ENCODE results near the gene TNFRSF1B.

The TNFRSF1B gene

DNA sequence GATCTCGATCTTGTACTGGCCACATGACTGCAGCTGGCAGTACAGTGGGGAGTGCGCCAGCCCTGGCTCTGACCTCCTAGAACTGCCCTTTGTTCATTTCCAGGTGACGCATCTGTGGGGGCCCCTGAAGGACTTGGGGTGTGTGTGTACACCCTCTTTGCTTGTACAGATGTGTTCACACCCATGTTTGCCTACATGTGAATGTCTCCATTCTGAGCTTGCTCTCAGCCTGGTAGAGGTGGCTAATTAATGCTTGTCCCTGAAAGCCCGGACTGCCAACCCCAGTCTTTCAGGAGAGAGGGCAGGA, 19.8 kb downstream of the TNFRSF1B start:
- DNase-seq (ENCODE audit: low read depth, low spot score): no peak
- H3K27ac ChIP-seq: no peak overlapping the region

GRCh38 chr1:12188115-12188514, 21.3 kb downstream of the TNFRSF1B start:
- H3K27ac ChIP-seq: no peak overlapping the region
- no peak for DNase-seq (ENCODE audit: low read depth, low spot score)

DNA sequence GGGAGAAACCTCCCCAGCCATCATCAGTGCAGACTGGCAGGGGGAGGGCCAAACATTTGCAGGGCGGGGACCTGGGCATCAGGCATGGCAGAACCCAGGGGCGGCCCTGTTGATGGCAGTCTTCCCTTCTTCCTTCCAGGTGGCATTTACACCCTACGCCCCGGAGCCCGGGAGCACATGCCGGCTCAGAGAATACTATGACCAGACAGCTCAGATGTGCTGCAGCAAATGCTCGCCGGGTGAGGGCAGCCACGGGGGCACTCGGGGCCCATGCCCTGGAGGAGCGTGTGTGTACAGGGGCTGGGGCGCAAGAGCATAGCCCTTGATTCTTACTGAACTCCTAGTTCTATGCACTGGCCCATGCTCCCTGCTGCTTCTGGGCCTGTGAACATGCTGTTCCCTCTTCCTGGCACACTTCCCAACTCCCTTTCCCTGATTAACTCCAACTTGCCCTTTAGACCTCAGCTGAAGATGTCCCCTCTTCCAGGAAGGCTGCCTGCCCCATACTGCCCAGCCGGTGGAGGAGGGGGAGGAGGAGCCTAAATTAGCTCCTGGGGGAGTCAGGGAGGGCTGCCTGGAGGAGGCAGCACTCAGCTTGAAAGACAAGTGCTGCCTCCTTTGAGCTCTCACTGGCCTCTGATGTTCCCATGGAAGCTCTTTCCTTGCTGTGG, 22.0 kb downstream of the TNFRSF1B start:
- H3K27ac ChIP-seq: no peak overlapping the region
- no peak for DNase-seq (ENCODE audit: low read depth, low spot score)

GRCh38 chr1:12189328-12189682, 22.5 kb downstream of the TNFRSF1B start:
- H3K27ac ChIP-seq: no peak overlapping the region

DNA sequence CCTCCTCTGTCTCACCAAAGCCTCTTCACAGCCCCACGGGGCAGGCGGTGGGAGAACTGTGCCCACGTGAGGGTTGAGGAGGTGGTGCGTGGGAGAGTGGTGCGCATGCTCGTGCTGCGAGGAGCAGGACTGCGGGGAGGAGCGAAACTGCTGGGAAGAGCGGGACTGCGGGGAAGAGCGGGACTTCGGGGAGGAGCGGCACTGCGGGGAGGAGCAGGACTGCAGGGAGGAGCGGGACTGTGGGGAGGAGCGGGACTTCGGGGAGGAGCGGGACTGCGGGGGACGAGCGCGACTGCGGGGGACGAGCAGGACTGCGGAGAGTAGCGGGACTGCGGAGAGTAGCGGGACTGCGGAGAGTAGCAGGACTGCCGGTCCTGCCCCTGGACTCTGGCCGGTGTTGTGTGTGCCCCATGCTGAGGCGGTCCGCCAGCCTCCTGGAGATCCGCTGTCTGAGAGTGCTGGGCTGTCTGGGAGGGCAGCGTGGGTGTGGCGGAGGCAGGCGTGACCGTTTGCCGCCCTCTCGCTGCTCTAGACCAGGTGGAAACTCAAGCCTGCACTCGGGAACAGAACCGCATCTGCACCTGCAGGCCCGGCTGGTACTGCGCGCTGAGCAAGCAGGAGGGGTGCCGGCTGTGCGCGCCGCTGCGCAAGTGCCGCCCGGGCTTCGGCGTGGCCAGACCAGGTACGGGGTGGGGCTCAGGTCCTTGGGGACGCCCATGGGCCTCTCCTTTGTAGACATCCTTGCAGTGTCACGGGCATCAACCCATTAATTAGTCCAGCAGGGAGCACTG, 24.6 kb downstream of the TNFRSF1B start:
- H3K27ac ChIP-seq: no peak overlapping the region
- no peak for DNase-seq (ENCODE audit: low read depth, low spot score)

More at GRCh38 chr1:12189328-12189682, 22.5 kb downstream of the TNFRSF1B start:
- no peak for DNase-seq (ENCODE audit: low read depth, low spot score)

DNA sequence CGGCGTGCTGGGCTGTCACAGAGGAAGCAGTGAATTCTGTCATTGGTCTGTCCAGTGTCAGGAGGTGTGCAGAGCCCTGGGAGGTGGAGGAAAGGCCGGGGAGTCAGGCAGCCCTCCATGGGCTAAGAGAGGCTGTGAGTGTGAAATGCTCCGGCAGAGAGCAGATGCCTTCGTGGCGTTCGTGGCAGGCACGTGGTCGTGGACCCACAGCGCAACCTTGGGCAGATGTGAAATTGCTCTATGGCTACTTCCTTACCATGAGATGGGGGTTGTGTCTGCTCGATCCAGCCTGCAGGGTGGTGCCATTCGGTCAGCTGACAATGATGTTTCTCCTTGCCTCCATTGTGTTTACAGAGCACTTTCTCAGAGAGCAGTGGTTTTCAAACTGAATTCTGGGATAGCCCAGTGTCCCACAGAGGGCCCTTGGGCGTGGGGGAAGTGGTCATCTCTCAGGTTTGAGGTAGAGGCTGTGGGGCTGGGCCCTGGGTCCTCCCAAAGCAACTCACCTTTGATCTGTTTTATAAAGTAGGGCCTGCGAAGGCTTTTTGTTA, 27.9 kb downstream of the TNFRSF1B start:
- no peak overlapping the region for H3K27ac ChIP-seq
- DNase-seq (ENCODE audit: low read depth, low spot score): no peak

DNA sequence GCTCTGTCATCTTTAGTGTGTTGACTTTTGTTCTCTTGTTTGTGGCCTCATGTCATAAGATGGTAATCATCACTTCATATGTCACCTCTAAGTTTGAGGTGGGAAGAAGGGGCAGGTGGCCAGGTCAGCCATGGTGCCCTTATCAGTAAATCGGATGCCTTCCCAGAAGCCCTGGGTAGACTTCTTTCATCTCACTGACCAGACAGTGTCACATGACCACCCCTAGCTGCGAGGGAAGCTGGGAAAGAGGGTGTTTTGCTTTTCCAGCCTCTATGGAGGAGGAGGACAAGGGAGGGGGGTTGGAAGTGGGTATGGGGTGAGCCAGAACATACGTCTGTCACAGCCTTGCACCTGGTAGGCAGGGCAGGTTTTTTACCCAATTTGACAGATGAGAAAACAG, 28.6 kb downstream of the TNFRSF1B start:
- DNase-seq (ENCODE audit: low read depth, low spot score): no peak
- H3K27ac ChIP-seq: no peak overlapping the region

- no peak for DNase-seq (ENCODE audit: low read depth, low spot score)
- H3K27ac ChIP-seq: no peak overlapping the region
Observed at GRCh38 chr1:12196641-12197482, 30.1 kb downstream of the TNFRSF1B start.

- H3K27ac ChIP-seq: no peak overlapping the region
- DNase-seq (ENCODE audit: low read depth, low spot score): no peak
Observed at GRCh38 chr1:12197483-12197880, 30.7 kb downstream of the TNFRSF1B start.

- DNase-seq (ENCODE audit: low read depth, low spot score): no peak
- H3K27ac ChIP-seq: no peak overlapping the region
Observed at GRCh38 chr1:12200208-12200607, 33.4 kb downstream of the TNFRSF1B start.

DNA sequence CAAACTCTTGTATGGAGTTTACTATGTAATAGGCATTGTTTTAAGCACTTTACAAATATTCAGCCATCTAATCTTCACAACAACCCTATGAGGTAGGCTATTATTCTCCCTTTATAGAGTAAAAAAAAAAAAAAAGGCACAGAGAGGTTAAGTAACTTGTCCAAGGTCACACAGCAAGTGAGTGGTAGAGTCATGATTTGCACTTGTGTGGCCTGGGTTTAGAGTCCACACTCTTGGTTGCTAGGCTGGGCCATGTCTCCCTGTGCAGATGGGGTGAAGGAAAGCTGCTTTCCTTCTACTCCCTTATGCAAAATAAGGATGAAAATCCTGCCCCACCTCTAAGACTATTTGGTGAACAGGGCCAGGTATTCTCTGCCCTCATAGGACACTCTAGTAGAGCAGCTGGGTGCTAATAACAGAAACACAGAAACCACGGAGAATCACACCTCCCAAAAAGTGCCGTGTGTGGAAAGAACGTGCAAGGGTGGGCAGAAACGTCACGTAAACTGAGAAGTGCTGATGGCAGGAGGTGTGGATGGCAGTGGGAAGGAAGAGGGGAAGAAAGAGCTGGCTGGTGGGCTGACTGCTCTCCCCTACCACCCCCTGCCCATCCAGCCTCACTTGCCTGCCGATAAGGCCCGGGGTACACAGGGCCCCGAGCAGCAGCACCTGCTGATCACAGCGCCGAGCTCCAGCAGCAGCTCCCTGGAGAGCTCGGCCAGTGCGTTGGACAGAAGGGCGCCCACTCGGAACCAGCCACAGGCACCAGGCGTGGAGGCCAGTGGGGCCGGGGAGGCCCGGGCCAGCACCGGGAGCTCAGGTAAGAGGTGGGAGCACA, 34.8 kb downstream of the TNFRSF1B start:
- DNase-seq (ENCODE audit: low read depth, low spot score): no peak
- H3K27ac ChIP-seq: no peak overlapping the region

- DNase-seq (ENCODE audit: low read depth, low spot score): no peak
- H3K27ac ChIP-seq: no peak overlapping the region
Observed at GRCh38 chr1:12202190-12202497, 35.4 kb downstream of the TNFRSF1B start.

GRCh38 chr1:12202577-12202976, 35.8 kb downstream of the TNFRSF1B start:
- no peak overlapping the region for H3K27ac ChIP-seq
- DNase-seq (ENCODE audit: low read depth, low spot score): no peak

GRCh38 chr1:12203216-12204007, 36.6 kb downstream of the TNFRSF1B start:
- DNase-seq (ENCODE audit: low read depth, low spot score): no peak
- H3K27ac ChIP-seq: no peak overlapping the region

DNA sequence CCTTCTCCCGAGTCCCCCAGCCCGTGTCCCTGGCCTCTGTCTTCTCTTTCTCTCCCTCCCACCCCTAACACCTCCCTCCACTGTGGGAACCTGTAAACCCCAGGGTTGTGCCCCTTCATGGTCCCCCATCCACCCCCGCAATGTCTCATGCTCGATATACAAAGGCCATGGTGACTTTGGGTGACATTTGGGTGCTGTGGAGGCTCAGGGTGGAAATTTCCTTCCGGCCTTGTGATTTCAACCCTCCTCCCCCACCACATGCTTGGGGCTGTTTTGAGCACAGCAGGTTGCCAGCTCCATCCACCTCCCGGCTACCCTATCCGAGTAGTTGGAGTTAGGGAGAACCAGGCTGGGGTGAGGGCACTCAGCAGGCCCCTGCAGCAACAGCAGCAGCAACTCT, 37.3 kb downstream of the TNFRSF1B start:
- H3K27ac ChIP-seq: no peak overlapping the region
- no peak for DNase-seq (ENCODE audit: low read depth, low spot score)

DNA sequence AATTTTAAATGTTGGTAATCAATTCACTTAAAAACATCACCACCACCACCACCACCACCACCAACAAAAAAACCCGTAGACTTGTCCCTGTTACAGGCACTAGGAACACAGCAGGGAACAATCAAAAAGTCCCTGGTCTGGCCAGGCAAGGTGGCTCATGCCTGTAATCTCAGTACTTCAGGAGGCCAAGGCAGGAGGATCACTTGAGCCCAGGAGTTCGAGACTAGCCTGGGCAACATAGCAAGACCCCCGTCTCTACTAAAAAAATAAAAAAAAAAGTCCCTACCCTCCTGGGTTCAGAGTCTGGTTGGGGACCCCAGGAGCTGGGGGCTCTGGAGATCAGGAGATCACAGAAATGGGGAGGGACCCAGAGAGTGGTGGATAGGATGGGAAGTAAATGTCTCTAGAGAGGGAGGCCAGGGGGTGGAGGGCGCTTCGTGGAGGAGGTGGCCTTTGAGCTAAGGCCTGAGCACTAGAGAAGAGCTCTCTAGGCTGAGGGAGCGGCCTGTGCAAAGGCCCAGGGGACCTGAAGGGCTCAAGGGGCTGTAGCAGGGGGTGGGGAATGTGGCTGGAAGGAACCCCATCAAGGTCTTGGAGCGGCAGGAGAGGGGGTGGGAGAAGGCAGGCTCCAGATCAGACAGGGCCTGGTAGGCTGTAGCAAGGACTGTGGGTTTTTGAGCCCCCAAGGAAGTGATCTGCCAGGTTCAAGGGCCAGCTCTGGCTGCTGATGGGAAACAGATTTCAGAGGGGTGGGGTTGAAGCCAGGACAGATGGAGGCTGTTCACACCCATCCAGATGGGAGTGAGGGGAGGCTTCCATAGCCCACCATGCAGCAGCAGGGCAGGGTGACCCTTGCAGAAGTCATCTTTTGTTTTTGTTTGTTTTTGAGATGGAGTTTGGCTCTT, 38.2 kb downstream of the TNFRSF1B start:
- H3K27ac ChIP-seq: no peak overlapping the region
- DNase-seq (ENCODE audit: low read depth, low spot score): no peak

DNA sequence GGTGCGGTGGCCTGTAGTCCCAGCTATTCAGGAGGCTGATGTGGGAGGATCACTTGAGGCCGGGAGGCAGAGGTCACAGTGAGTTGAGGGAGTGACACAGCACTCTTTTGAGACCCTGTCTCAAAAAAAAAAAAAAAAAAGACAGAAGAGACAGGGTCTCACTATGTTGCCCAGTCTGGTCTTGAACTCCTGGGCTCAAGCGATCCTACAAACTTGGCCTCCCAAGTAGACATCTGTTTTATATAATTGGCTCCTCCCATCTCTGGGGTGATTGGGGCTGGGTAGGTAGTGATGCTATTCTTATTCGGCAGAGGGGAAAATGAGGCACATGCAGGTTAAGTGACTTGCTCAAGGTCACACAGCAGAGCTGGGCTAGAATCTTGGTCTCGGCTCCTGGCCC, 39.4 kb downstream of the TNFRSF1B start:
- no peak overlapping the region for H3K27ac ChIP-seq
- no peak for DNase-seq (ENCODE audit: low read depth, low spot score)

DNA sequence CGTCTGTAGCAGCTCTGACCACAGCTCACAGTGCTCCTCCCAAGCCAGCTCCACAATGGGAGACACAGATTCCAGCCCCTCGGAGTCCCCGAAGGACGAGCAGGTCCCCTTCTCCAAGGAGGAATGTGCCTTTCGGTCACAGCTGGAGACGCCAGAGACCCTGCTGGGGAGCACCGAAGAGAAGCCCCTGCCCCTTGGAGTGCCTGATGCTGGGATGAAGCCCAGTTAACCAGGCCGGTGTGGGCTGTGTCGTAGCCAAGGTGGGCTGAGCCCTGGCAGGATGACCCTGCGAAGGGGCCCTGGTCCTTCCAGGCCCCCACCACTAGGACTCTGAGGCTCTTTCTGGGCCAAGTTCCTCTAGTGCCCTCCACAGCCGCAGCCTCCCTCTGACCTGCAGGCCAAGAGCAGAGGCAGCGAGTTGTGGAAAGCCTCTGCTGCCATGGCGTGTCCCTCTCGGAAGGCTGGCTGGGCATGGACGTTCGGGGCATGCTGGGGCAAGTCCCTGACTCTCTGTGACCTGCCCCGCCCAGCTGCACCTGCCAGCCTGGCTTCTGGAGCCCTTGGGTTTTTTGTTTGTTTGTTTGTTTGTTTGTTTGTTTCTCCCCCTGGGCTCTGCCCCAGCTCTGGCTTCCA, 40.1 kb downstream of the TNFRSF1B start:
- no peak for DNase-seq (ENCODE audit: low read depth, low spot score)
- no peak overlapping the region for H3K27ac ChIP-seq

All from epithelial cell of prostate (primary cell).